Skeletal muscle cell (primary cell): ENCODE results near the gene IVL.
A peak's percentile ranks its signal among the peaks of the same experiment; 100 is the strongest.

Source experiments
- DNase-seq: peaks from one replicate; pipeline ENCODE4 v3.0.0-alpha.2; 2010; ENCODE audit warnings: low read depth
- H3K4me3 ChIP-seq: 2 replicates; pipeline ENCODE4 v1.5.1; 2011; ENCODE audit warnings: low read depth, mild to moderate bottlenecking, control low read depth, low read length, moderate library complexity

The IVL gene

GRCh38 chr1:152907686-152908601, at the start of gene IVL:
IVL (plus strand) TSS chr1:152908546; CDS start chr1:152909798, 1,252 bp downstream.
- peak; percentile 7 for DNase-seq
- no peak within 1 kb of the TSS for H3K4me3 ChIP-seq

GRCh38 chr1:152859696-152860095, 48.6 kb upstream of the IVL start, which contains the start of gene LCE7A:
LCE7A (plus strand) TSS chr1:152859996; CDS start chr1:152860698, 702 bp downstream.
- DNase-seq = no peak
- H3K4me3 ChIP-seq = no peak within 1 kb of the TSS

GRCh38 chr1:152860129-152860528, 48.2 kb upstream of the IVL start:
- no peak for DNase-seq
- H3K4me3 ChIP-seq = no peak overlapping the region

GRCh38 chr1:152861374-152861773, 47.0 kb upstream of the IVL start:
- no peak for DNase-seq
- H3K4me3 ChIP-seq = no peak overlapping the region

- DNase-seq = no peak
- H3K4me3 ChIP-seq = no peak overlapping the region
Observed at GRCh38 chr1:152864443-152864842, 43.9 kb upstream of the IVL start.

GRCh38 chr1:152866321-152866720, 42.0 kb upstream of the IVL start:
- H3K4me3 ChIP-seq = no peak overlapping the region

GRCh38 chr1:152869808-152870419, 38.4 kb upstream of the IVL start:
- no peak overlapping the region for H3K4me3 ChIP-seq
- peak; percentile 8 for DNase-seq

More at GRCh38 chr1:152866321-152866720, 42.0 kb upstream of the IVL start:
- no peak for DNase-seq

GRCh38 chr1:152870831-152871730, 37.3 kb upstream of the IVL start:
- DNase-seq = peak; percentile 2
- H3K4me3 ChIP-seq = no peak overlapping the region

- DNase-seq = no peak
- H3K4me3 ChIP-seq = no peak overlapping the region
Observed at GRCh38 chr1:152871731-152872126, 36.6 kb upstream of the IVL start.

GRCh38 chr1:152873495-152873894, 34.9 kb upstream of the IVL start:
- peak; percentile 22 for DNase-seq

GRCh38 chr1:152876827-152877226, 31.5 kb upstream of the IVL start:
- H3K4me3 ChIP-seq = no peak overlapping the region
- DNase-seq = no peak

More at GRCh38 chr1:152873495-152873894, 34.9 kb upstream of the IVL start:
- H3K4me3 ChIP-seq = no peak overlapping the region

GRCh38 chr1:152878042-152878441, 30.3 kb upstream of the IVL start, which contains the start of gene SMCP:
SMCP (plus strand) TSS chr1:152878322; CDS start chr1:152884423, 6,101 bp downstream.
- no peak within 1 kb of the TSS for H3K4me3 ChIP-seq
- DNase-seq = no peak

GRCh38 chr1:152879559-152880198, 28.7 kb upstream of the IVL start:
- H3K4me3 ChIP-seq = no peak overlapping the region
- no peak for DNase-seq

- DNase-seq = no peak
- no peak overlapping the region for H3K4me3 ChIP-seq
Observed at GRCh38 chr1:152880316-152880715, 28.0 kb upstream of the IVL start.

- no peak for DNase-seq
Observed at GRCh38 chr1:152880907-152881306, 27.4 kb upstream of the IVL start.

GRCh38 chr1:152884085-152884484, 24.3 kb upstream of the IVL start:
- DNase-seq = no peak
- H3K4me3 ChIP-seq = no peak overlapping the region

More at GRCh38 chr1:152880907-152881306, 27.4 kb upstream of the IVL start:
- H3K4me3 ChIP-seq = no peak overlapping the region

GRCh38 chr1:152884506-152884905, 23.8 kb upstream of the IVL start:
- H3K4me3 ChIP-seq = no peak overlapping the region
- DNase-seq = no peak

GRCh38 chr1:152884966-152885624, 23.3 kb upstream of the IVL start:
- peak; percentile 55 for DNase-seq
- H3K4me3 ChIP-seq = no peak overlapping the region
